ENCODE results near the gene ZNF512. TPM values are rescaled to one million over a fixed set of nuclear protein-coding genes. Genes with fewer than 3 reads are reported as not detected.

ZNF512 gene
- total and polyA plus RNA-seq, 2 of the 13 experiments (the other 11 are each of a cell fraction or from before 2014, with no cell fraction given): 29.8 to 31.0 TPM

DNA sequence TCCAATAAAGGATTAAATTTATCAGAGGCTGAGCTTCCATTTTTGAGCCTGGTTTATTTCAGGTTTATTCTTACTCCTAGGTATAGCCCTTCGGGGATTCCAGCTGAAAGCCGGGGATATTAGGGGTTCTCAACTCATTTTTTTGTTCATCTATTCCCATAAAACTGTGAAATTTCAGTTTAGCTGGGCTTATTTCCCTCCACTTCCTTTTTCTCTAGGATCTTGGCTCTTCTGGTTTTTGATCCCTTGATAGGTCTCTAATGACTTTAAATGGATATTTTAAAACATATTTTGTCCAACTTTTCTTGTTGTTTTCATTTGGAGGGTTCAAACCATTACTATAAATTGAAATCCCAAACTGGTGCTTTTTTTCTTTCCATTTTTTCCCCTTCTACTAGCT lies 23.6 kb upstream of the ZNF512 start:
- Histone ChIP-seq H3K9me3 (ENCODE audit: low read length) (no peaks in the 10 kb centered on the region), H3K4me3 (replicated peaks in 1 of 3; ENCODE audit: insufficient read depth in 1 of 3, low read depth in 2 of 3, low read length in 3 of 3) (no peak overlapping the region), H3K9ac (ENCODE audit: insufficient read depth, low read depth, low read length) (no peak overlapping the region), H3K79me2 (ENCODE audit: insufficient read depth, low read length) (no peaks in the 10 kb centered on the region), H3K27me3 (ENCODE audit: control insufficient read depth in 1 of 2, insufficient read depth in 2 of 2, low read length in 2 of 2) (no peaks in the 10 kb centered on the region), H3K4me2 (ENCODE audit: low read depth, low read length) (no peak overlapping the region), H3K4me1 (ENCODE audit: insufficient read depth, low read length) (peaks cover 13% of the 10 kb centered on the region), H2AFZ (ENCODE audit: low read length) (no peak overlapping the region), H3K27ac (ENCODE audit: extremely low read length, insufficient read depth, low read length) (no peak overlapping the region), H4K20me1 (ENCODE audit: insufficient read depth, low read length) (no peaks in the 10 kb centered on the region), H3K36me3 (replicated peaks in 1 of 2; ENCODE audit: control insufficient read depth in 1 of 2, insufficient read depth in 2 of 2, low read length in 2 of 2) (no peaks in the 10 kb centered on the region)
- no peak for DNase-seq (ENCODE audit: low spot score)
- no TSS peak for BruUV-seq (replicated peaks)
- intact Hi-C loops (cut with micrococcal nuclease; ENCODE audit: unreplicated experiment): no loop called here
- 37% methylated on average over 2 of the region's 2 CpGs for WGBS (ENCODE audit: low lambda C conversion rate)
- ChIA-PET POLR2A (no interaction called here), CTCF (ENCODE audit: low intra/inter-chr PET ratio, low total read pairs) (no interaction called here)
- no peak for FAIRE-seq
- no peak for ATAC-seq
- in situ Hi-C loops (cut with HindIII; ENCODE audit: extremely low pct_ligation_motif_present, low pct_unique_long_range_greater_than_20kb): no loop called here
- TF ChIP-seq ZNF282 (IDR thresholded peaks at IDR 0.05; ENCODE audit: partially characterized antibody): no peak
- TF ChIP-seq HOXA3 (CRISPR knock-in tag; IDR thresholded peaks at IDR 0.05): no peak
- no peak for TF ChIP-seq RBM39 (IDR thresholded peaks at IDR 0.05; ENCODE audit: low read depth, low read length, poor library complexity, severe bottlenecking)
- TF ChIP-seq ZFX (CRISPR knock-in tag; IDR thresholded peaks at IDR 0.05; ENCODE audit: low read depth): no peak
- TF ChIP-seq ZNF660 (CRISPR knock-in tag; IDR thresholded peaks at IDR 0.05; ENCODE audit: borderline replicate concordance, low read depth): no peak
- no peak for TF ChIP-seq ZBTB2 (CRISPR knock-in tag; IDR thresholded peaks at IDR 0.05; ENCODE audit: low read depth)
- TF ChIP-seq SYNCRIP (IDR thresholded peaks at IDR 0.05; ENCODE audit: insufficient read depth, low read depth, low read length): no peak
- TF ChIP-seq KLF16 (CRISPR knock-in tag; IDR thresholded peaks at IDR 0.05): no peak
